Activated effector memory CD4-positive, alpha-beta T cell treated with anti-CD3 and anti-CD28 coated beads, Interleukin-2, amount 50 U/mL, for 16 hours (primary cell): ENCODE measurements around the gene DOK6.

Experiments
- DNase-seq: peaks from one replicate; pipeline ENCODE4 v3.0.0-alpha.2; 2020

The DOK6 gene

GRCh38 chr18:69444221-69444620 lies 43.5 kb downstream of the DOK6 start:
- DNase-seq = no peak

GRCh38 chr18:69447886-69448285 lies 47.2 kb downstream of the DOK6 start:
- DNase-seq = no peak

- no peak for DNase-seq
These were observed 54.4 kb downstream of the DOK6 start for GRCh38 chr18:69455125-69455524.

GRCh38 chr18:69469444-69469919 lies 68.8 kb downstream of the DOK6 start:
- peak; percentile 80 for DNase-seq

GRCh38 chr18:69480460-69480859 lies 79.8 kb downstream of the DOK6 start:
- no peak for DNase-seq

GRCh38 chr18:69483574-69483973 lies 82.9 kb downstream of the DOK6 start:
- no peak for DNase-seq

- no peak for DNase-seq
These were observed 84.2 kb downstream of the DOK6 start for GRCh38 chr18:69484699-69485396.

- no peak for DNase-seq
These were observed 87.1 kb downstream of the DOK6 start for GRCh38 chr18:69487488-69488394.

GRCh38 chr18:69490072-69490471 lies 89.4 kb downstream of the DOK6 start:
- no peak for DNase-seq

GRCh38 chr18:69490813-69491212 lies 90.1 kb downstream of the DOK6 start:
- no peak for DNase-seq

GRCh38 chr18:69491576-69491975 lies 90.9 kb downstream of the DOK6 start:
- DNase-seq = no peak

GRCh38 chr18:69492861-69493260 lies 92.2 kb downstream of the DOK6 start:
- no peak for DNase-seq

- DNase-seq = no peak
These were observed 94.2 kb downstream of the DOK6 start for GRCh38 chr18:69494841-69495240.

GRCh38 chr18:69495338-69495737 lies 94.7 kb downstream of the DOK6 start:
- no peak for DNase-seq

GRCh38 chr18:69495841-69496533 lies 95.3 kb downstream of the DOK6 start:
- no peak for DNase-seq

- DNase-seq = no peak
These were observed 118.3 kb downstream of the DOK6 start for GRCh38 chr18:69518989-69519388.

- DNase-seq = no peak
These were observed 122.9 kb downstream of the DOK6 start for GRCh38 chr18:69523582-69523981.

GRCh38 chr18:69528435-69528834 lies 127.7 kb downstream of the DOK6 start:
- no peak for DNase-seq

GRCh38 chr18:69529151-69529550 lies 128.5 kb downstream of the DOK6 start:
- no peak for DNase-seq

GRCh38 chr18:69531973-69532372 lies 131.3 kb downstream of the DOK6 start:
- no peak for DNase-seq

- DNase-seq = no peak
These were observed 136.5 kb downstream of the DOK6 start for GRCh38 chr18:69537183-69537582.

- DNase-seq = no peak
These were observed 138.2 kb downstream of the DOK6 start for GRCh38 chr18:69538849-69539248.

- DNase-seq = no peak
These were observed 138.7 kb downstream of the DOK6 start for GRCh38 chr18:69539404-69539803.
